ENCODE measurements around the gene INAFM2. TPM values are rescaled to one million over a fixed set of nuclear protein-coding genes. Genes with fewer than 3 reads are reported as not detected.

Gene INAFM2
- total RNA-seq, 2 experiments from 2014 or later: 3.3 to 4.4 TPM

- BruUV-seq (replicated peaks): no TSS peak
- Histone ChIP-seq H4K20me1 (ENCODE audit: insufficient read depth, low read length) (no peaks in the 10 kb centered on the region), H3K4me1 (ENCODE audit: insufficient read depth, low read length, poor library complexity, severe bottlenecking) (peaks cover 10% of the 10 kb centered on the region), H3K36me3 (ENCODE audit: insufficient read depth, low read length) (no peaks in the 10 kb centered on the region), H3K4me3 (ENCODE audit: low read depth, low read length, poor library complexity, severe bottlenecking) (no peak overlapping the region), H3K4me2 (ENCODE audit: low read length) (no peak overlapping the region), H3K79me2 (ENCODE audit: insufficient read depth, low read depth, low read length) (no peaks in the 10 kb centered on the region), H3K27ac (ENCODE audit: low read depth, low read length, poor library complexity, severe bottlenecking) (no peak overlapping the region), H3K9me2 (ENCODE audit: insufficient read depth, low read length) (no peaks in the 10 kb centered on the region), H3K9me3 (ENCODE audit: low read length) (no peaks in the 10 kb centered on the region), H2AFZ (ENCODE audit: low read length) (no peak overlapping the region)
- ChIA-PET POLR2A (no interaction called here), CTCF (ENCODE audit: unreplicated experiment) (interaction anchor here (1.1 to 1.6 kb wide), 2 partner anchors 16 to 19 kb away, joined by 3 to 5 read pairs; no protein-coding TSS in a partner anchor)
- TF ChIP-seq EZH2phosphoT487 (IDR thresholded peaks at IDR 0.05; ENCODE audit: borderline replicate concordance, low read depth, low read length) (no peak), CTCF (conservative IDR thresholded peaks at IDR 0.05; ENCODE audit: low read length) (no peak)
- intact Hi-C loops (cut with micrococcal nuclease; ENCODE audit: unreplicated experiment): loop anchor here (1.0 kb wide), 2 partner anchors 18 to 60 kb away; no protein-coding TSS in a partner anchor
- DNase-seq (ENCODE audit: low spot score): no peak
These were observed 15.6 kb downstream of the INAFM2 start for GRCh38 chr15:40338921-40339620.

- intact Hi-C loops (cut with micrococcal nuclease; ENCODE audit: unreplicated experiment): no loop called here
- Histone ChIP-seq H3K4me2 (ENCODE audit: low read length) (no peak overlapping the region), H3K9me3 (ENCODE audit: low read length) (no peaks in the 10 kb centered on the region), H3K4me3 (ENCODE audit: low read depth, low read length, poor library complexity, severe bottlenecking) (no peak overlapping the region), H3K36me3 (ENCODE audit: insufficient read depth, low read length) (no peaks in the 10 kb centered on the region), H3K4me1 (ENCODE audit: insufficient read depth, low read length, poor library complexity, severe bottlenecking) (peaks cover 9% of the 10 kb centered on the region), H3K79me2 (ENCODE audit: insufficient read depth, low read depth, low read length) (no peaks in the 10 kb centered on the region), H3K27ac (ENCODE audit: low read depth, low read length, poor library complexity, severe bottlenecking) (no peak overlapping the region), H2AFZ (ENCODE audit: low read length) (no peak overlapping the region), H4K20me1 (ENCODE audit: insufficient read depth, low read length) (no peaks in the 10 kb centered on the region), H3K9me2 (ENCODE audit: insufficient read depth, low read length) (no peaks in the 10 kb centered on the region)
- ChIA-PET POLR2A (no interaction called here), CTCF (ENCODE audit: unreplicated experiment) (interaction anchor here (1.1 kb wide), 1 partner anchor 16 kb away, joined by 3 read pairs; no protein-coding TSS in a partner anchor)
- TF ChIP-seq CTCF (conservative IDR thresholded peaks at IDR 0.05; ENCODE audit: low read length) (no peak), EZH2phosphoT487 (IDR thresholded peaks at IDR 0.05; ENCODE audit: borderline replicate concordance, low read depth, low read length) (no peak)
- no TSS peak for BruUV-seq (replicated peaks)
- no peak for DNase-seq (ENCODE audit: low spot score)
These were observed 16.1 kb downstream of the INAFM2 start for GRCh38 chr15:40339621-40339945.

- BruUV-seq (replicated peaks): no TSS peak
- no peak for TF ChIP-seq EZH2phosphoT487 (IDR thresholded peaks at IDR 0.05; ENCODE audit: borderline replicate concordance, low read depth, low read length)
- TF ChIP-seq CTCF (conservative IDR thresholded peaks at IDR 0.05; ENCODE audit: low read length): no peak
- Histone ChIP-seq H3K79me2 (ENCODE audit: insufficient read depth, low read depth, low read length) (no peaks in the 10 kb centered on the region), H3K4me3 (ENCODE audit: low read depth, low read length, poor library complexity, severe bottlenecking) (no peak overlapping the region), H2AFZ (ENCODE audit: low read length) (no peak overlapping the region), H3K4me2 (ENCODE audit: low read length) (no peak overlapping the region), H3K4me1 (ENCODE audit: insufficient read depth, low read length, poor library complexity, severe bottlenecking) (peaks cover 9% of the 10 kb centered on the region), H3K36me3 (ENCODE audit: insufficient read depth, low read length) (no peaks in the 10 kb centered on the region), H3K9me2 (ENCODE audit: insufficient read depth, low read length) (no peaks in the 10 kb centered on the region), H3K9me3 (ENCODE audit: low read length) (no peaks in the 10 kb centered on the region), H3K27ac (ENCODE audit: low read depth, low read length, poor library complexity, severe bottlenecking) (no peak overlapping the region), H4K20me1 (ENCODE audit: insufficient read depth, low read length) (no peaks in the 10 kb centered on the region)
- intact Hi-C loops (cut with micrococcal nuclease; ENCODE audit: unreplicated experiment): no loop called here
- ChIA-PET CTCF (ENCODE audit: unreplicated experiment) (interaction anchor here (1.1 kb wide), 1 partner anchor 15 kb away, joined by 3 read pairs; no protein-coding TSS in a partner anchor), POLR2A (no interaction called here)
- no peak for DNase-seq (ENCODE audit: low spot score)
These were observed 16.7 kb downstream of the INAFM2 start for GRCh38 chr15:40340038-40340739.

Measured in OCI-LY7 (cell line).